ENCODE data around the gene ARHGAP18.
A peak's percentile ranks its signal among the peaks of the same experiment; 100 is the strongest.

Gene ARHGAP18, protein sequence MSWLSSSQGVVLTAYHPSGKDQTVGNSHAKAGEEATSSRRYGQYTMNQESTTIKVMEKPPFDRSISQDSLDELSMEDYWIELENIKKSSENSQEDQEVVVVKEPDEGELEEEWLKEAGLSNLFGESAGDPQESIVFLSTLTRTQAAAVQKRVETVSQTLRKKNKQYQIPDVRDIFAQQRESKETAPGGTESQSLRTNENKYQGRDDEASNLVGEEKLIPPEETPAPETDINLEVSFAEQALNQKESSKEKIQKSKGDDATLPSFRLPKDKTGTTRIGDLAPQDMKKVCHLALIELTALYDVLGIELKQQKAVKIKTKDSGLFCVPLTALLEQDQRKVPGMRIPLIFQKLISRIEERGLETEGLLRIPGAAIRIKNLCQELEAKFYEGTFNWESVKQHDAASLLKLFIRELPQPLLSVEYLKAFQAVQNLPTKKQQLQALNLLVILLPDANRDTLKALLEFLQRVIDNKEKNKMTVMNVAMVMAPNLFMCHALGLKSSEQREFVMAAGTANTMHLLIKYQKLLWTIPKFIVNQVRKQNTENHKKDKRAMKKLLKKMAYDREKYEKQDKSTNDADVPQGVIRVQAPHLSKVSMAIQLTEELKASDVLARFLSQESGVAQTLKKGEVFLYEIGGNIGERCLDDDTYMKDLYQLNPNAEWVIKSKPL

GRCh38 chr6:129709769-129710449, at the start of gene ARHGAP18:
Gene ARHGAP18, minus strand, starts transcription at chr6:129710177. Its CDS starts 41 bp downstream, at chr6:129710136.
- Histone ChIP-seq H3K4me3 (ENCODE audit: low read length) (peak within 1 kb of the TSS; percentile 88), H3K9me3 (ENCODE audit: control insufficient read depth, low read length) (no peaks in the 10 kb centered on the region), H3K4me1 (ENCODE audit: control insufficient read depth, insufficient read depth, low read length) (peaks cover 26% of the 10 kb centered on the region), H3K27me3 (replicated peaks; ENCODE audit: control insufficient read depth, insufficient read depth, low read length) (no peaks in the 10 kb centered on the region), H3K9ac (ENCODE audit: low read length) (peak within 1 kb of the TSS; percentile 85), H3K36me3 (ENCODE audit: control insufficient read depth, insufficient read depth, low read length, severe bottlenecking) (no peaks in the 10 kb centered on the region)
- DNase-seq (ENCODE audit: low read depth) = peak; percentile 96

DNA sequence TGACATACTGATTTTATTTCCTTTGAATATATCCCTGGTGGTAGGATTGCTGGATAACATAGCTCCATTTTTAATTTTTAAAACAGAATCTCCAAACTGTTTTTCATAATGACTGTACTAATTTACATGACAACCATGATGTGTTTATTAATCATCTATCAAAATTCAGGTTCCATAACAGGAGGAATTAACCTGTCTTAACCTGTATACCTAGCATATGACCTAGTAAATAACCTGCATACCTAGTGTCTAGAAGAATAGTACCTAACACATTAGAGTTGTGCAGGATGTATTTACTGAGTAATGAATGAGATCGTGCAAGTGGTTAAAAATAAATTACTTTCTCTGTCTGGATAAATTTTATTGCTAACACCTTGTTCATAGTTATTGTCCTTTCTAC, 45.8 kb upstream of the ARHGAP18 start:
- Histone ChIP-seq H3K4me1 (ENCODE audit: control insufficient read depth, insufficient read depth, low read length) (peaks cover 26% of the 10 kb centered on the region), H3K9me3 (ENCODE audit: control insufficient read depth, low read length) (no peaks in the 10 kb centered on the region), H3K9ac (ENCODE audit: low read length) (no peak overlapping the region), H3K27me3 (replicated peaks; ENCODE audit: control insufficient read depth, insufficient read depth, low read length) (no peaks in the 10 kb centered on the region), H3K4me3 (ENCODE audit: low read length) (no peak overlapping the region), H3K36me3 (ENCODE audit: control insufficient read depth, insufficient read depth, low read length, severe bottlenecking) (no peaks in the 10 kb centered on the region)
- DNase-seq (ENCODE audit: low read depth) = no peak

DNA sequence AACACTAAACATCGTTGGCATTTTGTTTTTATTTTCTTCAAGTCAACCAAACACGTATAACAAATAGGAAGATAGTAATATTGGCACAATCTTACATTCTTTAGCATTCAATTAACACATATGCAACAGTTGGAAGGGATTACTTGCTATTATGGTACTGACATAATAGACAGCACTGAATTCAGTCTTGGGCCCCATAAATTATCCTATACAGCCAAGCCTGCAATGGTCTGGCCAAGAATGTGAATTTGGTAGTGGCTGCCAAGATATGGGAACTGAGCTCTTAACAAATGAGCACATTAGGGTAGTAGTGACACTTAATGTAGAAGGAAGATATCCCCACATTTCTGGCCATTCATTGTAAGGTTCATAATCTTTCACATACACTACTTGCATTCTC, 44.8 kb upstream of the ARHGAP18 start:
- H3K36me3 ChIP-seq (ENCODE audit: control insufficient read depth, insufficient read depth, low read length, severe bottlenecking) = no peaks in the 10 kb centered on the region
- H3K27me3 ChIP-seq (replicated peaks; ENCODE audit: control insufficient read depth, insufficient read depth, low read length) = no peaks in the 10 kb centered on the region
- H3K9ac ChIP-seq (ENCODE audit: low read length) = no peak overlapping the region
- H3K9me3 ChIP-seq (ENCODE audit: control insufficient read depth, low read length) = no peaks in the 10 kb centered on the region
- H3K4me3 ChIP-seq (ENCODE audit: low read length) = no peak overlapping the region
- no peak for DNase-seq (ENCODE audit: low read depth)
- peaks cover 31% of the 10 kb centered on the region for H3K4me1 ChIP-seq (ENCODE audit: control insufficient read depth, insufficient read depth, low read length)

DNA sequence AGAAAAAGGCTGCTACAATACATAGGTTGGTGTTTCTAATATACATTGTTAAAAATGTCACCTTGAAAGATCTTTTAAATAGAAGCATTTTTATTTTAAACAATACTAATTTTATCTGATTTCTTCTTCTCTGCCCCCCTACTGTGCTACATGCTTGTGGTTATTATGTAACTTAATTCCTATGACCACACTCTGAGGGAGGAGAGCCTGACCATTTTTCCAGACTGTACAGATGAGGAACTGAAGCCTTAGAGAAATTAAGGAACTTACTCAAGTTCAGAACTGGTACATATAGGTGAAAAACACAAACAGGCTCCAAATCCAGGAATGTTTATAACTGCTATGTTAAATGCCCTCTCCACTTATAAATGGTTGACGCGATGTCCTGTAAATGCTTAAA, 43.4 kb upstream of the ARHGAP18 start:
- Histone ChIP-seq H3K27me3 (replicated peaks; ENCODE audit: control insufficient read depth, insufficient read depth, low read length) (no peaks in the 10 kb centered on the region), H3K36me3 (ENCODE audit: control insufficient read depth, insufficient read depth, low read length, severe bottlenecking) (no peaks in the 10 kb centered on the region), H3K4me1 (ENCODE audit: control insufficient read depth, insufficient read depth, low read length) (peaks cover 36% of the 10 kb centered on the region), H3K9ac (ENCODE audit: low read length) (no peak overlapping the region), H3K9me3 (ENCODE audit: control insufficient read depth, low read length) (no peaks in the 10 kb centered on the region), H3K4me3 (ENCODE audit: low read length) (no peak overlapping the region)
- DNase-seq (ENCODE audit: low read depth) = peak; percentile 30

DNA sequence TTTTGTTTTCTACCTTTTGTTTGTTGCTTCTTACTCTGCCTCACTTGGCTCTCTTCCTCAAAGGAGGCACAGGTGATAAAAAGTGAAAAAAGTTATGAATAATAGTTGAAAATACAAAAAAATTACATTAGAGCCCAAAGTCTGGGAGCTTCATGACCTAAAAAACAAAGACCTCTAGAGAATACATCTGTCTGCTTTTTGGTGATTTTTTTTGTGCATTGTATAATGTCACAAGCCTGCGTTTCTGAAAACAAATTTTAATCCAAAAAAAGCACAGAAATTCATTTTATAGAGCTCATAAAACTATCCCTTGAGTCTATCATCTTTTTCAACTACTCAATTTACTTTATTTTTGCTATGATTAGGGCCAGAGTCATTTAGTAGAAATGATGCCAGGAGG, 41.4 kb upstream of the ARHGAP18 start:
- no peak overlapping the region for H3K4me3 ChIP-seq (ENCODE audit: low read length)
- H3K27me3 ChIP-seq (replicated peaks; ENCODE audit: control insufficient read depth, insufficient read depth, low read length) = no peaks in the 10 kb centered on the region
- H3K9me3 ChIP-seq (ENCODE audit: control insufficient read depth, low read length) = no peaks in the 10 kb centered on the region
- no peak for DNase-seq (ENCODE audit: low read depth)
- H3K4me1 ChIP-seq (ENCODE audit: control insufficient read depth, insufficient read depth, low read length) = peaks cover 41% of the 10 kb centered on the region
- H3K36me3 ChIP-seq (ENCODE audit: control insufficient read depth, insufficient read depth, low read length, severe bottlenecking) = no peaks in the 10 kb centered on the region
- peak overlapping the region; percentile 41 for H3K9ac ChIP-seq (ENCODE audit: low read length)

DNA sequence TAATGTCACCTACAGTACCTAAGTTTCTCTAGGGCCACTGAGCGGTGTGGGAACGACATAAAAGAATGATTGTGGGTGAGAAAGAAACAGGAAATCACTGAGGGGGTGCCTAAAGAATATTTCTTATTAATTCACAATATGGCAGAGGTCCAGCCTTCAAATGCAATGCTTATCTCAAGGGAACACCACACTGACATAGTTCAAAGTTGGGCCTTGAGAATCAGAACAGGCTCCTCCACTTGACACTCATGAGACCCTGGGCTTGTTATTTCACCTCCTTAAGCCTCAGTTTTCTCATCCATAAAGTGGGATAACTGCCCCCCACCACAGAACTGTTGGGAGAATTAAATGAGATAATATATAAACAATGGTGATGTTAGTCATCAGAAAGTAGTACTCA, 40.4 kb upstream of the ARHGAP18 start:
- peak overlapping the region; percentile 65 for H3K9ac ChIP-seq (ENCODE audit: low read length)
- no peaks in the 10 kb centered on the region for H3K27me3 ChIP-seq (replicated peaks; ENCODE audit: control insufficient read depth, insufficient read depth, low read length)
- DNase-seq (ENCODE audit: low read depth) = no peak
- no peaks in the 10 kb centered on the region for H3K9me3 ChIP-seq (ENCODE audit: control insufficient read depth, low read length)
- peaks cover 41% of the 10 kb centered on the region for H3K4me1 ChIP-seq (ENCODE audit: control insufficient read depth, insufficient read depth, low read length)
- H3K4me3 ChIP-seq (ENCODE audit: low read length) = no peak overlapping the region
- H3K36me3 ChIP-seq (ENCODE audit: control insufficient read depth, insufficient read depth, low read length, severe bottlenecking) = no peaks in the 10 kb centered on the region

DNA sequence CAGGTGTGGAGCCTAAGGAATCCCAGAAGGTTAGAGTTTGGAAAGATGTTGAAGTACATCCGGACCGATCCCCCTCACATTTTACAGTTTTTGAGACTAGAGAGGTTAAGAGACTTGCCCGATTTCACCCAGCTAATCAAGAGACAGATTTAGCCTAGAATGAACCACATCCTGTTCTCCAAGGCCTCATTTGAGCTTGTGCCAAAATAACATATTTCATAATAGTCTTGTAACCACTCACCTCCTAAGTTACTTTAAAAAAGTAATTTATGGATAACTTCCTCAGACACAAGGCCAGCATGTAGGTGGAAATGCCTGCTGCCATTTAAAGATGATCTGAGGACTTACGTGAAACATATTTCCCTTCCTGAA, 39.8 kb upstream of the ARHGAP18 start:
- Histone ChIP-seq H3K9me3 (ENCODE audit: control insufficient read depth, low read length) (no peaks in the 10 kb centered on the region), H3K9ac (ENCODE audit: low read length) (peak overlapping the region; percentile 65), H3K36me3 (ENCODE audit: control insufficient read depth, insufficient read depth, low read length, severe bottlenecking) (no peaks in the 10 kb centered on the region), H3K4me1 (ENCODE audit: control insufficient read depth, insufficient read depth, low read length) (peaks cover 44% of the 10 kb centered on the region), H3K4me3 (ENCODE audit: low read length) (peak overlapping the region; percentile 58), H3K27me3 (replicated peaks; ENCODE audit: control insufficient read depth, insufficient read depth, low read length) (no peaks in the 10 kb centered on the region)
- DNase-seq (ENCODE audit: low read depth) = peak; percentile 81

DNA sequence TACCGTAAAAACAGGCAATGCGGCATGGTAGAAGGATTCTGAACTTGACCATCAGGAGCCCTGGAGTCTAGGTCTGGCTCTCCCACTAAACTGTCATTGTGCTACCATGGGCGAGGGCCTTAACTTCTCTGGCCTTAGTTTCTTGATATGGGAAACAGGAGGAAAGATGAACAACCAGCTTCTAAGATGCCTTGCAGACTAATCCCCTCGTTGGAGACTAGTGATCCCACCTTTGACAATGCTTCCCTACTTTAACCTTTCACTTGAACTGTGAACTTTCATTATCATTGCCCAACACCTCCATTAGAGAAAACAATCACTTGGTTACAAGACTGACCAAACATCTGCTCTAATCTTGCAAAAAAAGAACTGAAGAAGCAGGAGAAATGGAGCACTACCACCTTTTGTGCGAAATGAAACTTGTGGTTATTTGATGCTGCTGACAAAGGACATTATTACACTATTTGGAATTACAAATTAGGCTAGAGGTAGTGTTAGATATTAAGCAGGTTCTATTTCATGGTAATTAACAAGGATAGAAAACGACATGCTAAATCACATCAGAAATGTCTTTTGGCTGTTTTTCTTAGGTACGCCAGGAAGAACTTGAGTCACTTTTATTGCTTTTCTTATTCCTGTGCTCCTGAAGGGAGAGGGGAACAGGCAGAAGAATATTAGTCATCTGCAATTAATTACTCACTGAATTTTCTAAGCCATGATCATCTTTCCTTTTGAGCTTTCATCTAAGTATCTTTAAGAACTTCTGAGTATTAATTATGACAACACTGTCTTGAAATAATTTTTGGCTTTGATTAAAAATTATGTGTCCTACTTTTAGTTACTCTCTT, 39.1 kb upstream of the ARHGAP18 start:
- Histone ChIP-seq H3K27me3 (replicated peaks; ENCODE audit: control insufficient read depth, insufficient read depth, low read length) (no peaks in the 10 kb centered on the region), H3K36me3 (ENCODE audit: control insufficient read depth, insufficient read depth, low read length, severe bottlenecking) (no peaks in the 10 kb centered on the region), H3K4me1 (ENCODE audit: control insufficient read depth, insufficient read depth, low read length) (peaks cover 49% of the 10 kb centered on the region), H3K9ac (ENCODE audit: low read length) (peak overlapping the region; percentile 65), H3K4me3 (ENCODE audit: low read length) (peak overlapping the region; percentile 58), H3K9me3 (ENCODE audit: control insufficient read depth, low read length) (no peaks in the 10 kb centered on the region)
- peak; percentile 29 for DNase-seq (ENCODE audit: low read depth)

- Histone ChIP-seq H3K9me3 (ENCODE audit: control insufficient read depth, low read length) (no peaks in the 10 kb centered on the region), H3K4me1 (ENCODE audit: control insufficient read depth, insufficient read depth, low read length) (peaks cover 51% of the 10 kb centered on the region), H3K27me3 (replicated peaks; ENCODE audit: control insufficient read depth, insufficient read depth, low read length) (no peaks in the 10 kb centered on the region), H3K4me3 (ENCODE audit: low read length) (peak overlapping the region; percentile 58), H3K9ac (ENCODE audit: low read length) (peak overlapping the region; percentile 65), H3K36me3 (ENCODE audit: control insufficient read depth, insufficient read depth, low read length, severe bottlenecking) (no peaks in the 10 kb centered on the region)
- peak; percentile 42 for DNase-seq (ENCODE audit: low read depth)
Measured at GRCh38 chr6:129748212-129748900, 38.4 kb upstream of the ARHGAP18 start.

GRCh38 chr6:129747588-129748112, 37.7 kb upstream of the ARHGAP18 start:
- DNase-seq (ENCODE audit: low read depth) = no peak
- H3K4me3 ChIP-seq (ENCODE audit: low read length) = no peak overlapping the region
- peaks cover 51% of the 10 kb centered on the region for H3K4me1 ChIP-seq (ENCODE audit: control insufficient read depth, insufficient read depth, low read length)
- no peaks in the 10 kb centered on the region for H3K36me3 ChIP-seq (ENCODE audit: control insufficient read depth, insufficient read depth, low read length, severe bottlenecking)
- no peaks in the 10 kb centered on the region for H3K9me3 ChIP-seq (ENCODE audit: control insufficient read depth, low read length)
- peak overlapping the region; percentile 6 for H3K9ac ChIP-seq (ENCODE audit: low read length)
- no peaks in the 10 kb centered on the region for H3K27me3 ChIP-seq (replicated peaks; ENCODE audit: control insufficient read depth, insufficient read depth, low read length)
